Neuronal stem cell (in vitro differentiated cells): Measurements from ENCODE around the gene AMN.

ENCODE experiments used
- DNase-seq: peaks from one replicate; pipeline ENCODE4 v3.0.0-alpha.2; 2013; ENCODE audit warnings: low spot score
- H2AFZ ChIP-seq: one replicate; pipeline ENCODE4 v1.6.1; 2013; ENCODE audit warnings: mild to moderate bottlenecking, low read length, inconsistent platforms
- H2AK5ac ChIP-seq: 2 replicates; pipeline ENCODE4 v1.6.1; 2013; ENCODE audit warnings: low read depth, mild to moderate bottlenecking, inconsistent platforms, low read length, moderate library complexity, mixed read lengths
- H2BK120ac ChIP-seq: 2 replicates; pipeline ENCODE4 v1.6.1; 2013; ENCODE audit warnings: low read depth, mild to moderate bottlenecking, inconsistent platforms, low read length, moderate library complexity, mixed read lengths
- H2BK12ac ChIP-seq: one replicate; pipeline ENCODE4 v1.6.1; 2013; ENCODE audit warnings: low read length, inconsistent platforms
- H2BK15ac ChIP-seq: 2 replicates; pipeline ENCODE4 v1.6.1; 2013; ENCODE audit warnings: mild to moderate bottlenecking, low read length, inconsistent platforms, mixed read lengths
- H2BK5ac ChIP-seq: one replicate; pipeline ENCODE4 v1.6.1; 2013; ENCODE audit warnings: inconsistent platforms, mild to moderate bottlenecking, low read length, moderate library complexity
- H3K14ac ChIP-seq: one replicate; pipeline ENCODE4 v1.6.1; 2013; ENCODE audit warnings: low read length, inconsistent platforms
- H3K18ac ChIP-seq: 2 replicates; pipeline ENCODE4 v1.6.1; 2013; ENCODE audit warnings: low read length, inconsistent platforms
- H3K23ac ChIP-seq: 2 replicates; pipeline ENCODE4 v1.6.1; 2013; ENCODE audit warnings: low read depth, mild to moderate bottlenecking, mixed read lengths, low read length, inconsistent platforms; ENCODE audit not compliant: poor library complexity
- H3K27ac ChIP-seq: replicated peaks from 3 replicates; pipeline ENCODE4 v1.5.1; 2013; ENCODE audit warnings: low read length, inconsistent platforms
- H3K27me3 ChIP-seq, 3 experiments: 2 replicates each; pipeline ENCODE4 v1.6.1; 2013; ENCODE audit warnings: low read length in 3 of 3, mild to moderate bottlenecking in 2 of 3, inconsistent platforms in 1 of 3, low read depth in 1 of 3, mixed read lengths in 1 of 3, moderate library complexity in 1 of 3; ENCODE audit not compliant: control insufficient read depth in 3 of 3, insufficient read depth in 3 of 3
- H3K36me3 ChIP-seq, 2 donors: replicated peaks in 1 of 2; 2 replicates each; pipeline ENCODE4 v1.6.1; 2013; ENCODE audit warnings: low read length in 2 of 2; ENCODE audit not compliant: control insufficient read depth in 2 of 2, insufficient read depth in 2 of 2
- H3K4ac ChIP-seq: 2 replicates; pipeline ENCODE4 v1.6.1; 2013; ENCODE audit warnings: inconsistent platforms, mild to moderate bottlenecking, low read length, moderate library complexity
- H3K4me1 ChIP-seq, 2 donors: 1 replicate in 1 of 2; 2 replicates in 1 of 2; pipeline ENCODE4 v1.6.1; 2013; ENCODE audit warnings: low read length in 2 of 2, low read depth in 1 of 2; ENCODE audit not compliant: control insufficient read depth in 2 of 2, insufficient read depth in 1 of 2
- H3K4me2 ChIP-seq: one replicate; pipeline ENCODE4 v1.6.1; 2013; ENCODE audit warnings: mild to moderate bottlenecking, low read length, inconsistent platforms; ENCODE audit not compliant: insufficient read depth, poor library complexity, severe bottlenecking
- H3K4me3 ChIP-seq, 2 donors: 2 replicates each; pipeline ENCODE4 v1.5.1; 2013; ENCODE audit warnings: low read length in 2 of 2, mild to moderate bottlenecking in 2 of 2, inconsistent platforms in 1 of 2, moderate library complexity in 1 of 2
- H3K79me1 ChIP-seq: one replicate; pipeline ENCODE4 v1.6.1; 2013; ENCODE audit warnings: low read depth, mild to moderate bottlenecking, inconsistent platforms, low read length, moderate library complexity
- H3K9ac ChIP-seq: one replicate; pipeline ENCODE4 v1.6.1; 2013; ENCODE audit warnings: mild to moderate bottlenecking, low read depth, low read length, inconsistent platforms; ENCODE audit not compliant: poor library complexity
- H3K9me3 ChIP-seq, 2 donors: replicated peaks in 1 of 2; 2 replicates each; pipeline versions ENCODE3 to v1.6.1; 2013; ENCODE audit warnings: low read length in 2 of 2, mild to moderate bottlenecking in 2 of 2, inconsistent platforms in 1 of 2, low read depth in 1 of 2, mixed read lengths in 1 of 2, moderate library complexity in 1 of 2; ENCODE audit not compliant: control insufficient read depth in 2 of 2, insufficient read depth in 1 of 2
- H4K8ac ChIP-seq: one replicate; pipeline ENCODE4 v1.6.1; 2013; ENCODE audit warnings: low read depth, mild to moderate bottlenecking, inconsistent platforms, low read length, moderate library complexity
- H4K91ac ChIP-seq: one replicate; pipeline ENCODE4 v1.6.1; 2013; ENCODE audit warnings: low read length, low read depth, mild to moderate bottlenecking, inconsistent platforms; ENCODE audit not compliant: poor library complexity
- WGBS, 2 donors: extraction: QIAGEN DNeasy Blood & Tissue Kit; methylation state at CpG; one replicate each; pipeline ENCODE4 v1.1.7; 2013; ENCODE audit warnings: missing lambda C conversion rate in 2 of 2, mixed read lengths in 1 of 2; ENCODE audit not compliant: insufficient read length in 2 of 2, insufficient replicate concordance in 1 of 2; ENCODE audit errors: extremely low coverage in 2 of 2; 5-methylcytosine and 5-hydroxymethylcytosine counted together

Gene AMN

GRCh38 chr14:102943979-102944378, 21.5 kb downstream of the AMN start:
- Histone ChIP-seq H3K4me3 (no peak overlapping the region), H3K27ac (no peak overlapping the region), H3K18ac (no peak overlapping the region), H2AFZ (no peak overlapping the region), H3K4me1 (no peaks in the 10 kb centered on the region), H3K27me3 (no peaks in the 10 kb centered on the region), H3K9ac (peak overlapping the region; percentile 1), H3K14ac (no peak overlapping the region), H3K9me3 (no peaks in the 10 kb centered on the region), H3K36me3 (peaks cover 58 to 90% of the 10 kb centered on the region in 2 donors), H2BK120ac (no peak overlapping the region), H3K23ac (no peak overlapping the region), H2BK15ac (no peak overlapping the region), H2BK5ac (peak overlapping the region; percentile 26), H3K79me1 (peaks cover 3% of the 10 kb centered on the region), H2BK12ac (no peak overlapping the region), H4K91ac (no peak overlapping the region), H2AK5ac (no peak overlapping the region), H3K4ac (no peak overlapping the region), H3K4me2 (no peak overlapping the region), H4K8ac (no peak overlapping the region)
- WGBS, 2 donors: no CpG with 5 or more reads among the region's 15 CpGs
- no peak for DNase-seq

GRCh38 chr14:102944448-102945330, 22.2 kb downstream of the AMN start:
- Histone ChIP-seq H2AFZ (no peak overlapping the region), H3K27ac (no peak overlapping the region), H3K9me3 (no peaks in the 10 kb centered on the region), H4K91ac (no peak overlapping the region), H3K79me1 (peaks cover 3% of the 10 kb centered on the region), H2AK5ac (no peak overlapping the region), H3K9ac (no peak overlapping the region), H4K8ac (no peak overlapping the region), H3K14ac (no peak overlapping the region), H3K4me3 (no peak overlapping the region), H2BK120ac (no peak overlapping the region), H3K4ac (no peak overlapping the region), H3K23ac (no peak overlapping the region), H3K18ac (no peak overlapping the region), H3K4me2 (no peak overlapping the region), H2BK15ac (no peak overlapping the region), H3K4me1 (no peaks in the 10 kb centered on the region), H2BK12ac (no peak overlapping the region), H3K36me3 (peaks cover 60 to 91% of the 10 kb centered on the region in 2 donors), H3K27me3 (no peaks in the 10 kb centered on the region), H2BK5ac (peak overlapping the region; percentile 82)
- WGBS, 2 donors: no CpG with 5 or more reads among the region's 36 CpGs
- no peak for DNase-seq

GRCh38 chr14:102945346-102946130, 23.1 kb downstream of the AMN start:
- Histone ChIP-seq H2AK5ac (no peak overlapping the region), H3K23ac (no peak overlapping the region), H3K4me3 (no peak overlapping the region), H2BK120ac (no peak overlapping the region), H3K18ac (no peak overlapping the region), H3K36me3 (peaks cover 63 to 91% of the 10 kb centered on the region in 2 donors), H2AFZ (no peak overlapping the region), H3K14ac (no peak overlapping the region), H4K8ac (no peak overlapping the region), H3K4ac (no peak overlapping the region), H3K9me3 (no peaks in the 10 kb centered on the region), H3K9ac (no peak overlapping the region), H3K4me2 (no peak overlapping the region), H4K91ac (no peak overlapping the region), H2BK5ac (no peak overlapping the region), H3K79me1 (peaks cover 3% of the 10 kb centered on the region), H2BK15ac (no peak overlapping the region), H3K27me3 (no peaks in the 10 kb centered on the region), H3K4me1 (no peaks in the 10 kb centered on the region), H3K27ac (no peak overlapping the region), H2BK12ac (no peak overlapping the region)
- DNase-seq: no peak
- no CpG with 5 or more reads among the region's 29 CpGs for WGBS, 2 donors
